T47D (cell line): ENCODE measurements around the gene PEX5.

ENCODE experiments used
- DNase-seq, 2 experiments: peaks; one replicate each; pipeline versions ENCODE4 v3.0.0 to v3.0.0-alpha.2; 2011 to 2012; ENCODE audit warnings: low read depth in 1 of 2, low spot score in 1 of 2
- JUND ChIP-seq: IDR thresholded peaks from 2 replicates; pipeline ENCODE4 v1.6.1; 2012; ENCODE audit warnings: low read depth
- in situ Hi-C: cut with HindIII; loops from 2 replicates; pipeline ENCODE4 v1.10.0; 2016; ENCODE audit warnings: low sequenced_read_pairs, low pct_unique_long_range_greater_than_20kb

The PEX5 gene

DNA sequence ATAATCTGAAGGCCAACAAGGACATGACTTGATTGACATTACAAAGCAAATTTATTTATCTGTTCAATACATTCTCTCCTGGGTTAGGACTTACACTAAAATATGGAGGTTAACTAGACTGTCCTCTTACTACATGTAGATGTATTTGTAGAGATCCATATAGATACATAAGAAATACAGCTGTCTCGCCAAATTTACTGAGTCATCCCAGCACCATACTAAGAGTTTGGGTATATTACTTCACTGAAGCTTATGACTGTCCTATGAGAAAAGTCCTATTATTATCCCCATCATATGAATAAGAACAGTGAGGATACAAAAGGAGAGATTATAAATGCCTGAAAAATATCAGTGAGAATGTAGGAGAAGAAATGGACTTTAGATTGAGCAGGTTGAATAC is 69.6 kb downstream of the PEX5 start:
- in situ Hi-C loops = no loop called here
- TF ChIP-seq JUND = no peak
- no peak for DNase-seq
